ENCODE data around the gene BCOR. TPM values are rescaled to one million over a fixed set of nuclear protein-coding genes. Genes with fewer than 3 reads are reported as not detected.

The BCOR gene
- total RNA-seq, 1 experiment from 2014 or later: 134 TPM

DNA sequence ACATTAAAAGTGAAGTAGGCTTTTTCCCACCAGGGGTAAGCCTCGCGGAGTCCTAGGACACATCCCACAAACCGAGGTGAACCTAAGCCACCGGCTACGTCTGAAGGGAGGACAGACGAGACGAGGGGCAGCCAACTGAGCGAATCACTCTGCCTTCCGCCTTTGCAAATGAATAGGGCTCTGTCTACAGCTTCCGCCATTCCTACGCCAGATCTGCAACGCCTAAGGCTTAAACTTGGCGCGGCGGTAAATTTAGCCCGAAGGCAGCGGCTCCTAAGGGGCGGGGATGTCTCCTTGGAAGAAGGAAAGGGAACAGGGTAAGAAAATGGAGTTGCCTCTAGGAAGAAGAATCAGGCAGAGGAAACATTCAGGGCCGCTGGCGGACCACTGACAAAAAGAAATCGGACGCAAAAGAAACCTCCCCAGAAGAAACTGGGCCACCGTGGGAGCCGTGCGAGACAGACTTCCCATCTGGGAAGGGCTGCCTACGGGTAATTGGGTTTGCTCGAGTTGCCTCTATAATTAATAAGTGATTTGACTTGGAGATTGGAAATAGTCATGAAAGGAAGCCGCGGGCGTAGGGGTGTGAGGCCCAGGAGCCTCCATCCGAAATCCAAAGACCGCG, 90.5 kb downstream of the BCOR start:
- H3K36me3 Mint-ChIP-seq (ENCODE audit: insufficient read depth in 1 of 3, low read depth in 3 of 3): peaks cover 0 to 5% (median 0%) of the 10 kb centered on the region in 3 experiments; a peak in 4 of 7 replicates
- Histone ChIP-seq H2BK12ac (ENCODE audit: insufficient read length, low read depth, low read length) (no peak overlapping the region), H4K5ac (ENCODE audit: insufficient read length, low read depth, low read length) (no peak overlapping the region), H3K79me1 (ENCODE audit: insufficient read depth, low read depth, low read length, poor library complexity, severe bottlenecking) (no peaks in the 10 kb centered on the region), H3K4me2 (ENCODE audit: insufficient read depth, insufficient read length, low read length) (peak overlapping the region; percentile 81), H4K91ac (ENCODE audit: insufficient read length, low read depth, low read length) (no peak overlapping the region), H3T11ph (ENCODE audit: low read length) (no peak overlapping the region), H3K23ac (ENCODE audit: insufficient read length, low read depth, low read length) (no peak overlapping the region), H2BK120ac (ENCODE audit: low read depth, low read length, poor library complexity, severe bottlenecking) (no peak overlapping the region), H2AK5ac (ENCODE audit: insufficient read length, low read length) (no peak overlapping the region), H3K79me2 (ENCODE audit: insufficient read depth, low read length) (no peaks in the 10 kb centered on the region), H2BK20ac (ENCODE audit: low read depth, low read length, poor library complexity, severe bottlenecking) (no peak overlapping the region), H3K4me1 (ENCODE audit: insufficient read depth, low read length) (peaks cover 14% of the 10 kb centered on the region), H3K23me2 (ENCODE audit: insufficient read length, low read depth, low read length, poor library complexity, severe bottlenecking) (peaks cover 20% of the 10 kb centered on the region), H3K14ac (ENCODE audit: insufficient read depth, low read length) (no peak overlapping the region), H3K9me3 (ENCODE audit: control insufficient read depth, low read depth, low read length) (no peaks in the 10 kb centered on the region), H2AFZ (ENCODE audit: low read length) (no peak overlapping the region), H3K27ac (ENCODE audit: insufficient read length, low read depth, low read length) (no peak overlapping the region), H4K8ac (replicated peaks; ENCODE audit: insufficient read length, low read depth, low read length) (no peak overlapping the region), H3K27me3 (ENCODE audit: insufficient read depth, low read length) (peaks cover 50% of the 10 kb centered on the region), H3K9ac (ENCODE audit: extremely low read depth, insufficient read length, low read length) (no peak overlapping the region), H3K18ac (ENCODE audit: insufficient read length, low read depth, low read length) (no peak overlapping the region), H2BK15ac (ENCODE audit: low read depth, low read length) (no peak overlapping the region), H2BK5ac (ENCODE audit: insufficient read length, low read length) (no peak overlapping the region), H4K20me1 (ENCODE audit: control insufficient read depth, insufficient read depth, insufficient read length) (no peaks in the 10 kb centered on the region), H3K56ac (ENCODE audit: insufficient read length, low read depth, low read length) (no peak overlapping the region), H3K4ac (ENCODE audit: low read depth, low read length) (no peak overlapping the region)
- TF ChIP-seq, protein P1, sequence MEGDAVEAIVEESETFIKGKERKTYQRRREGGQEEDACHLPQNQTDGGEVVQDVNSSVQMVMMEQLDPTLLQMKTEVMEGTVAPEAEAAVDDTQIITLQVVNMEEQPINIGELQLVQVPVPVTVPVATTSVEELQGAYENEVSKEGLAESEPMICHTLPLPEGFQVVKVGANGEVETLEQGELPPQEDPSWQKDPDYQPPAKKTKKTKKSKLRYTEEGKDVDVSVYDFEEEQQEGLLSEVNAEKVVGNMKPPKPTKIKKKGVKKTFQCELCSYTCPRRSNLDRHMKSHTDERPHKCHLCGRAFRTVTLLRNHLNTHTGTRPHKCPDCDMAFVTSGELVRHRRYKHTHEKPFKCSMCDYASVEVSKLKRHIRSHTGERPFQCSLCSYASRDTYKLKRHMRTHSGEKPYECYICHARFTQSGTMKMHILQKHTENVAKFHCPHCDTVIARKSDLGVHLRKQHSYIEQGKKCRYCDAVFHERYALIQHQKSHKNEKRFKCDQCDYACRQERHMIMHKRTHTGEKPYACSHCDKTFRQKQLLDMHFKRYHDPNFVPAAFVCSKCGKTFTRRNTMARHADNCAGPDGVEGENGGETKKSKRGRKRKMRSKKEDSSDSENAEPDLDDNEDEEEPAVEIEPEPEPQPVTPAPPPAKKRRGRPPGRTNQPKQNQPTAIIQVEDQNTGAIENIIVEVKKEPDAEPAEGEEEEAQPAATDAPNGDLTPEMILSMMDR (conservative IDR thresholded peaks at IDR 0.05): no peak
- peak overlapping the region; percentile 51 to 75 for H3K4me3 Mint-ChIP-seq
- no CpG with 5 or more reads among the region's 33 CpGs for WGBS (ENCODE audit: extremely low coverage, insufficient read length, low lambda C conversion rate)
- DNase-seq: peak; percentile 91
- peaks cover 57 to 64% of the 10 kb centered on the region in 2 experiments for H3K4me1 Mint-ChIP-seq
- H3K9me3 Mint-ChIP-seq: peaks cover 62 to 64% of the 10 kb centered on the region in 2 experiments
- H3K27ac Mint-ChIP-seq: no peak overlapping the region
- H3K27me3 Mint-ChIP-seq (ENCODE audit: low read depth): peaks cover 90% of the 10 kb centered on the region

Measured in H9 (cell line).